Left lung (tissue), 10 donors: ENCODE results near the gene SLC37A4. TPM values are rescaled to one million over a fixed set of nuclear protein-coding genes. Genes with fewer than 3 reads are reported as not detected.

Experiments used
- ATAC-seq: fragments of 200-7000 bp; cut with Tn5 transposase; one replicate; pipeline ENCODE4 v1.9.1; 2020; ENCODE audit warnings: moderate library complexity
- DNase-seq, 4 donors: peaks; one replicate each; pipeline ENCODE4 v3.0.0-alpha.2; 2013 to 2020
- H3K27ac ChIP-seq, 2 donors: fragments of 200-600 bp; sonication (generic) in 1 of 2; one replicate each; pipeline versions ENCODE4 v1.5.0 to v1.8.0; 2020 to 2021
- H3K27me3 ChIP-seq, 2 donors: fragments of 200-600 bp; sonication (generic) in 1 of 2; one replicate each; pipeline versions ENCODE4 v1.5.0 to v1.8.0; 2020 to 2021
- H3K36me3 ChIP-seq, 2 donors: fragments of 200-600 bp; sonication (generic) in 1 of 2; one replicate each; pipeline versions ENCODE4 v1.5.0 to v1.8.0; 2020 to 2021
- H3K4me1 ChIP-seq, 2 donors: fragments of 200-600 bp; one replicate each; pipeline ENCODE4 v1.8.0; 2021
- H3K4me3 ChIP-seq, 2 donors: fragments of 200-600 bp; sonication (generic) in 1 of 2; one replicate each; pipeline versions ENCODE4 v1.5.0 to v1.8.0; 2020 to 2021; ENCODE audit warnings: mild to moderate bottlenecking in 1 of 2
- H3K9me3 ChIP-seq, 2 donors: fragments of 200-600 bp; sonication (generic) in 1 of 2; one replicate each; pipeline versions ENCODE4 v1.5.0 to v1.8.0; 2020 to 2021
- intact Hi-C, 2 donors: fragments of 100-400 bp; cut with DNase I; formaldehyde crosslinking; loops; one replicate each; pipeline versions ENCODE4 v1.11.2 to v1.14.2; 2022
- polyA plus RNA-seq, 6 donors: library from polyadenylated mRNA; unstranded; fragments of 120-200 nt; gene quantifications; one replicate each; pipeline ENCODE4 v1.2.1, GENCODE V29; 2013; ENCODE audit not compliant: insufficient read length in 6 of 6
- total RNA-seq, 2 donors: library from RNA; stranded (reverse); fragmentation: NEBNext Ultra II Directional; extraction: Animal tissue kit (Norgen Biotek cat#: 25700); gene quantifications; one replicate each; pipeline ENCODE4 v1.2.1, GENCODE V29; 2021
- TF ChIP-seq, protein P1 (sequence below), 2 donors: fragments of 200-600 bp; sonication (generic) in 1 of 2; IDR thresholded peaks; one replicate each; pipeline versions ENCODE4 v1.5.0 to v1.8.0; 2021; ENCODE audit warnings: antibody characterized with exemption in 2 of 2
- donor health status: DM: no; HTN: yes; CAD: no.
- donor health status: DM: no; HTN: no; CAD: no.

SLC37A4 gene
- total and polyA plus RNA-seq, 8 donors = 17.8 to 28.8 (median 25.5) TPM

DNA sequence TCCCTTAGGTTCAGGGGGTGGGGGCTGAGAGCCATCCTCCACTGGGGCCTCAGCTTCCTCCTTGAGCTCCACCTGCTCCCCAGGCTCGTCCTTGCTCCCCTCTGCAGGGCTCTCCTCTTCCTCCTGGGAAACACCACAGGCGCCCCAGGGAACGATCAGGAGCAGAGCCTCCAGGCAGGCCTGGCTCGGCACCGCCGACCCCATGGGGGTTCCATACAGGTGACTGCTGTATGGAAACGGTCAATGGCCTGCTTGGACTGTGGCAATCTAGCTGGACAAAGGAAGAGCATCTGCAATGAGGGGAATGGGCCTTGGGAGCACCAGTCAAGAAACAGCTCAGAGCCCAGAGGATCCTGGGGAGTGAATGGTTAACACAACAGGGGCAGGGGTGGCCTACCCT is 18.4 kb upstream of the SLC37A4 start:
- ATAC-seq (no peak), DNase-seq (no peak)
- Histone ChIP-seq H3K36me3 (peaks cover 0 to 100% of the 10 kb centered on the region in 2 donors), H3K4me3 (no peak overlapping the region), H3K9me3 (no peaks in the 10 kb centered on the region), H3K4me1 (no peaks in the 10 kb centered on the region), H3K27me3 (no peaks in the 10 kb centered on the region), H3K27ac (no peak overlapping the region)
- TF ChIP-seq, protein P1, sequence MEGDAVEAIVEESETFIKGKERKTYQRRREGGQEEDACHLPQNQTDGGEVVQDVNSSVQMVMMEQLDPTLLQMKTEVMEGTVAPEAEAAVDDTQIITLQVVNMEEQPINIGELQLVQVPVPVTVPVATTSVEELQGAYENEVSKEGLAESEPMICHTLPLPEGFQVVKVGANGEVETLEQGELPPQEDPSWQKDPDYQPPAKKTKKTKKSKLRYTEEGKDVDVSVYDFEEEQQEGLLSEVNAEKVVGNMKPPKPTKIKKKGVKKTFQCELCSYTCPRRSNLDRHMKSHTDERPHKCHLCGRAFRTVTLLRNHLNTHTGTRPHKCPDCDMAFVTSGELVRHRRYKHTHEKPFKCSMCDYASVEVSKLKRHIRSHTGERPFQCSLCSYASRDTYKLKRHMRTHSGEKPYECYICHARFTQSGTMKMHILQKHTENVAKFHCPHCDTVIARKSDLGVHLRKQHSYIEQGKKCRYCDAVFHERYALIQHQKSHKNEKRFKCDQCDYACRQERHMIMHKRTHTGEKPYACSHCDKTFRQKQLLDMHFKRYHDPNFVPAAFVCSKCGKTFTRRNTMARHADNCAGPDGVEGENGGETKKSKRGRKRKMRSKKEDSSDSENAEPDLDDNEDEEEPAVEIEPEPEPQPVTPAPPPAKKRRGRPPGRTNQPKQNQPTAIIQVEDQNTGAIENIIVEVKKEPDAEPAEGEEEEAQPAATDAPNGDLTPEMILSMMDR (IDR thresholded peaks at IDR 0.05) = no peak
- intact Hi-C loops = no loop called here

DNA sequence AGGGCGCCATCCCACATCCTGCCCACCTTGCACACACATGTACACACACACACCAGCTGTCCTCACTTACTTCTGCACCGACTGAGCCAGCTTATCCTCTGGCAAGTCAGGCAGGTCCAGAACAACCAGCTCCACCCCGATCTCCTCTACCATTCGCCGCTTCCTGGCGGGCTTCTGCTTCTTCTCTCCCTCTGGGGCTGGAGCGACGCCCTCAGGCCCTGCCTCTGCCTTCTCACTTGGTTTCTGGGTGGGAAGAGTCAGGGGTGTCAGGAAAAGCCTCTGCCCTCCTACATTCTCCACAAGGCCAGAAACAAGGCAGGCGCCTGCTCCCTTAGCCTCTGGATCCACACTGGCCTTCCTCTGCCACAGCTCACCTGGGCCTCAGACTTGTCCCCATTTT is 18.0 kb upstream of the SLC37A4 start:
- DNase-seq = no peak
- no peaks in the 10 kb centered on the region for H3K27me3 ChIP-seq
- H3K36me3 ChIP-seq = peaks cover 0 to 95% of the 10 kb centered on the region in 2 donors
- no peak overlapping the region for H3K27ac ChIP-seq
- no peaks in the 10 kb centered on the region for H3K4me1 ChIP-seq
- intact Hi-C loops = no loop called here
- no peak overlapping the region for H3K4me3 ChIP-seq
- TF ChIP-seq, protein P1 (IDR thresholded peaks at IDR 0.05) = no peak
- no peak for ATAC-seq
- no peaks in the 10 kb centered on the region for H3K9me3 ChIP-seq

DNA sequence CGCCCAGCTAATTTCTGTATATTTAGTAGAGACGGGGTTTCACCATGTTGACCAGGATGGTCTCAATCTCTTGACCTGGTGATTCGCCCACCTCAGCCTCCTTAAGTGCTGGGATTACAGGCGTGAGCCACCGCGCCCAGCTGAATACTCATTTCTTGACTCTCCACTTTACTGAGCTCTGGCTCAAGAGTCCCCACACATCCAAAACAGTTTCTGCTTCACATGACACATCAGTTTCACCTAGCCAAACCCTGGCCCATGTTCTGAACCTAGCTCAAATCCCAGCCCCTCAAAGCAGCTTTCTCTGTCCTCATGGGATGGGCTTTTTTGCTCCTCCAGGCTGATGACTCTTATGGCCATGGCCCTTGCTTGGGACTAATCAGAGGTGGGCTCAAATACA is 16.5 kb upstream of the SLC37A4 start:
- no peak for ATAC-seq
- Histone ChIP-seq H3K27ac (no peak overlapping the region), H3K4me1 (no peaks in the 10 kb centered on the region), H3K36me3 (peaks cover 0 to 81% of the 10 kb centered on the region in 2 donors), H3K9me3 (no peaks in the 10 kb centered on the region), H3K27me3 (no peaks in the 10 kb centered on the region), H3K4me3 (no peak overlapping the region)
- no peak for DNase-seq
- intact Hi-C loops = no loop called here
- TF ChIP-seq, protein P1 (IDR thresholded peaks at IDR 0.05) = no peak

DNA sequence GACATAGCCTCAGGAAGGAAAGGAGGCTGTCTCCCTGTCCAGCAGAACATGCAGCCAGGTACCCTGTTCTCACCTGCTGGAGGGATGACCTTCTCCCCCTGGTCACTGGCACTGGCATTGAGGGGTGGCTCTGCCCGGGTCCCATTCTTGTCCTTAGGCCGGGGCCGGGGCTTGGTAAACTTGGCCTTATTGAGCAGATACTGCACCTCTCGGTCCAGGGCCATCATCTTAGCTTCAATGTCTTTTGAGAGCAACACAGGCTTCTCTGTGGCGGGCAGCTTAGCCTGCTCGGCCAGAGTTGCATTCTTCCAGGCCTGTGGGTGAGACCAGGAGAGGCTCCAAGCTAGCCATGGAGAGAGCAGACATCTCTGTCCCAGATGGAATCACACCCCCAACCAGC is 15.8 kb upstream of the SLC37A4 start:
- no peaks in the 10 kb centered on the region for H3K27me3 ChIP-seq
- intact Hi-C loops = no loop called here
- TF ChIP-seq, protein P1 (IDR thresholded peaks at IDR 0.05) = no peak
- H3K36me3 ChIP-seq = peaks cover 0 to 74% of the 10 kb centered on the region in 2 donors
- DNase-seq (peak in 1 of 4 donors; percentile 39), ATAC-seq (no peak)
- H3K27ac ChIP-seq = no peak overlapping the region
- H3K4me3 ChIP-seq = no peak overlapping the region
- H3K4me1 ChIP-seq = no peaks in the 10 kb centered on the region
- H3K9me3 ChIP-seq = no peaks in the 10 kb centered on the region

DNA sequence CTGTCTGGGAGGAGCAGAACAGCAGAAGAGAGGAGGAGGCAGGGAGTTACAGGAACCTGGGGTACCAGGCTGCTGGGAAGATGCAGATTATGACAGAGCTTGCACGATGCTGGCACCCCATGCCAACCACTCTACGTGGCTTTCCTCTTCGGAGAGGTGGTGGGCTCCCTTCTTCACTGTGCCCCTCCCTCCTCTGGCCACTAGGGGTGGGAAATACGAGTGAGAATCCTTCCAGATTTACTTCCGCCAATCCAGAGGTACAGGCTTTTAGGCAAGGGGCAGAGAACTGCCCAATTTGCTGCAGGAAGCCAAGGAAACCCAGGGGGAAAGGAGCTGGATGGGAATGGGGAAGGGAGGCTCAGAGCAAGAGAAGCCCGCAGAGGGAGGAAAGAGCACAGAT is 14.0 kb upstream of the SLC37A4 start:
- H3K36me3 ChIP-seq = peaks cover 0 to 56% of the 10 kb centered on the region in 2 donors
- TF ChIP-seq, protein P1 (IDR thresholded peaks at IDR 0.05) = no peak

More for the DNA sequence above, 14.0 kb upstream of the SLC37A4 start:
- no peak overlapping the region for H3K4me3 ChIP-seq
- no peak overlapping the region for H3K27ac ChIP-seq
- H3K27me3 ChIP-seq = no peaks in the 10 kb centered on the region
- ATAC-seq (no peak), DNase-seq (no peak)
- intact Hi-C loops = no loop called here
- no peaks in the 10 kb centered on the region for H3K9me3 ChIP-seq
- peaks cover 0 to 3% of the 10 kb centered on the region in 2 donors for H3K4me1 ChIP-seq
